ENCODE data around the gene CCDC187. TPM values are rescaled to one million over a fixed set of nuclear protein-coding genes. Genes with fewer than 3 reads are reported as not detected.

CCDC187 gene
- total and polyA plus RNA-seq, 2 of the 4 experiments (the other 2 are of a cell fraction) = not detected

GRCh38 chr9:136300866-136301265 is 3.0 kb downstream of the CCDC187 start:
- no peak overlapping the region for H3K23ac ChIP-seq (ENCODE audit: low read depth, low read length)

More at GRCh38 chr9:136300866-136301265, 3.0 kb downstream of the CCDC187 start:
- no TSS peak for BruUV-seq (replicated peaks)
- no peak overlapping the region for H3K4me3 ChIP-seq (ENCODE audit: insufficient read depth, low read depth, low read length)
- H3K27ac ChIP-seq (ENCODE audit: insufficient read depth, low read length) = no peak overlapping the region
- ATAC-seq (ENCODE audit: low read depth) = no peak
- in situ Hi-C loops (cut with MboI; ENCODE audit: low sequenced_read_pairs) = no loop called here
- no peak overlapping the region for H3K56ac ChIP-seq (ENCODE audit: extremely low read depth, insufficient read depth, low read length)
- dilution Hi-C loops (cut with HindIII; ENCODE audit: low sequenced_read_pairs, unreplicated experiment) = no loop called here
- no peak overlapping the region for H2AFZ ChIP-seq (replicated peaks; ENCODE audit: low read length, poor library complexity)
- H3K14ac ChIP-seq (replicated peaks; ENCODE audit: low read depth, low read length) = no peak overlapping the region
- H3K79me1 ChIP-seq (ENCODE audit: low read depth in 1 of 2, low read length in 2 of 2) = no peaks in the 10 kb centered on the region
- no peak overlapping the region for H2BK120ac ChIP-seq (ENCODE audit: low read depth, low read length)
- no peaks in the 10 kb centered on the region for H3K4me1 ChIP-seq (ENCODE audit: control insufficient read depth, insufficient read depth, low read length)
- H4K5ac ChIP-seq (ENCODE audit: low read depth, low read length) = no peak overlapping the region
- H2BK5ac ChIP-seq (ENCODE audit: low read depth, low read length, poor library complexity, severe bottlenecking) = no peak overlapping the region
- 75% methylated on average over 10 of the region's 13 CpGs; no CpG with 5 or more reads in 1 of the 2 experiments for WGBS, 2 experiments (ENCODE audit: extremely low coverage in 2 of 2, insufficient read length in 1 of 2)
- intact Hi-C loops (cut with micrococcal nuclease) = no loop called here
- H3K9me1 ChIP-seq (ENCODE audit: insufficient read depth, low read length) = no peaks in the 10 kb centered on the region
- H2BK15ac ChIP-seq (ENCODE audit: low read depth, low read length) = no peak overlapping the region
- no peak overlapping the region for H2AK5ac ChIP-seq (ENCODE audit: low read depth, low read length)
- peaks cover 31% of the 10 kb centered on the region for H3K27me3 ChIP-seq (ENCODE audit: control insufficient read depth, insufficient read depth, low read length)
- POLR2A ChIA-PET (ENCODE audit: unreplicated experiment) = no interaction called here
- no peaks in the 10 kb centered on the region for H3K9me3 ChIP-seq (ENCODE audit: control insufficient read depth, insufficient read depth, low read length)
- H3K4me2 ChIP-seq (ENCODE audit: low read depth, low read length) = no peak overlapping the region
- no peak overlapping the region for H4K91ac ChIP-seq (ENCODE audit: insufficient read depth, low read depth, low read length)
- TF ChIP-seq ELK1 (IDR thresholded peaks at IDR 0.05; ENCODE audit: borderline replicate concordance, low read depth, low read length) (no peak), MAFK (IDR thresholded peaks at IDR 0.05; ENCODE audit: low read depth, low read length) (no peak), FOS (IDR thresholded peaks at IDR 0.05; ENCODE audit: low read depth, low read length) (no peak), NFE2L2 (IDR thresholded peaks at IDR 0.05; ENCODE audit: low read depth, low read length) (no peak), CHD1 (IDR thresholded peaks at IDR 0.05; ENCODE audit: low read depth, low read length) (no peak)
- no peak overlapping the region for H2AK9ac ChIP-seq (replicated peaks; ENCODE audit: low read depth, low read length, poor library complexity)
- no peak overlapping the region for H3K18ac ChIP-seq (ENCODE audit: low read depth, low read length)
- H3K36me3 ChIP-seq (ENCODE audit: control insufficient read depth, insufficient read depth, low read length) = no peaks in the 10 kb centered on the region
- no peak overlapping the region for H4K8ac ChIP-seq (ENCODE audit: low read depth in 2 of 2, low read length in 2 of 2)
- DNase-seq = no peak
- no peak overlapping the region for H3K4ac ChIP-seq (ENCODE audit: low read depth, low read length)
- H3K9ac ChIP-seq (ENCODE audit: low read depth, low read length) = no peak overlapping the region
- no peak overlapping the region for H2BK20ac ChIP-seq (ENCODE audit: low read depth, low read length)
- CTCF ChIA-PET = interaction anchor here (1.1 kb wide), 1 partner anchor 18 kb away, joined by 3 read pairs; no protein-coding TSS in a partner anchor
- no peaks in the 10 kb centered on the region for H4K20me1 ChIP-seq (ENCODE audit: insufficient read depth, low read length)
